WTC11 (cell line): Measurements from ENCODE around the gene PLD2.

ENCODE experiments used
- ATF6 ChIP-seq: sonication (generic); formaldehyde crosslinking; IDR thresholded peaks from 2 replicates; pipeline ENCODE4 v1.8.1; 2023; ENCODE audit warnings: mild to moderate bottlenecking, missing genetic modification reagents
- CREB1 ChIP-seq: sonication (generic); formaldehyde crosslinking; IDR thresholded peaks from 2 replicates; pipeline ENCODE4 v1.8.0; 2023; ENCODE audit warnings: mild to moderate bottlenecking, missing genetic modification reagents
- CTCF ChIP-seq: fragments of 200-600 bp; IDR thresholded peaks from 2 replicates; pipeline ENCODE4 v1.8.0; 2022; ENCODE audit warnings: antibody characterized with exemption
- ESRRA ChIP-seq: sonication (generic); formaldehyde crosslinking; IDR thresholded peaks from 2 replicates; pipeline ENCODE4 v1.8.1; 2022; ENCODE audit warnings: mild to moderate bottlenecking, missing genetic modification reagents, borderline replicate concordance
- MAX ChIP-seq: sonication (generic); formaldehyde crosslinking; IDR thresholded peaks from 2 replicates; pipeline ENCODE4 v1.8.0; 2022; ENCODE audit warnings: mild to moderate bottlenecking, missing genetic modification reagents
- NR2C2 ChIP-seq: sonication (generic); formaldehyde crosslinking; IDR thresholded peaks from 2 replicates; pipeline ENCODE4 v1.8.0; 2022; ENCODE audit warnings: mild to moderate bottlenecking, missing genetic modification reagents
- NR3C1 ChIP-seq: sonication (generic); formaldehyde crosslinking; conservative IDR thresholded peaks from 2 replicates; pipeline ENCODE4 v1.8.1; 2023; ENCODE audit warnings: low read depth, mild to moderate bottlenecking, missing genetic modification reagents
- SMAD4 ChIP-seq: sonication (generic); formaldehyde crosslinking; IDR thresholded peaks from 2 replicates; pipeline ENCODE4 v1.8.0; 2022; ENCODE audit warnings: mild to moderate bottlenecking, missing genetic modification reagents
- TCF7 ChIP-seq: sonication (generic); formaldehyde crosslinking; IDR thresholded peaks from 2 replicates; pipeline ENCODE4 v1.8.0; 2022; ENCODE audit warnings: mild to moderate bottlenecking, low read depth, missing genetic modification reagents, moderate library complexity
- TEAD4 ChIP-seq: sonication (generic); formaldehyde crosslinking; IDR thresholded peaks from 2 replicates; pipeline ENCODE4 v1.8.0; 2022; ENCODE audit warnings: mild to moderate bottlenecking, missing genetic modification reagents
- TF ChIP-seq, protein P1 (sequence below): fragments of 250-450 bp; sonication (Bioruptor Pico); conservative IDR thresholded peaks from 2 replicates; pipeline ENCODE4 v1.9.0; 2021; ENCODE audit warnings: mild to moderate bottlenecking
- TF ChIP-seq, protein P2 (sequence below): sonication (generic); formaldehyde crosslinking; IDR thresholded peaks from 2 replicates; pipeline ENCODE4 v1.8.1; 2023; ENCODE audit warnings: mild to moderate bottlenecking, missing genetic modification reagents
- TF ChIP-seq, protein P3 (sequence below): sonication (generic); formaldehyde crosslinking; IDR thresholded peaks from 2 replicates; pipeline ENCODE4 v1.8.0; 2022; ENCODE audit warnings: mild to moderate bottlenecking, missing genetic modification reagents

DNA sequence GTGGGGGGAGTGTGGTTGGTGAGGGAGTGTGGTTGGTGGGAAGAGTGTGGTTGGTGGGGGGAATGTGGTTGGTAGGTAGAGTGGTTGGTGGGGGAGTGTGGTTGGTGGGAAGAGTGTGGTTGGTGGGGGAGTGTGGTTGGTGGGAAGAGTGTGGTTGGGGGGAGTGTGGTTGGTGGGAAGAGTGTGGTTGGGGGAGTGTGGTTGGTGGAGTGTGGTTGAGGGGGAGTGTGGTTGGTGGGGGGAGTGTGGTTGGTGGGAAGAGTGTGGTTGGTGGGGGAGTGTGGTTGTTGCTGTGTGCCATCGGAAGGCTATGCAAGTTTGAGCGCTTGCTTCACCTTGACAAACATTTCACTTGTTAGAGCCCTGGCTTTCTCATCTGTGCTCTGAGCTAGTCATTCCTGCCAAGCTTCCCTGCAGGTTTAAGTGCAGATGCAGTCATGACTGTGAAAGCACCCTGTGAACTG, 46.3 kb downstream of the PLD2 start:
- TF ChIP-seq CTCF: no peak
- TF ChIP-seq CREB1: no peak
- TF ChIP-seq NR2C2 (CRISPR knock-in tag): no peak
- TF ChIP-seq TCF7: no peak
- no peak for TF ChIP-seq MAX (CRISPR knock-in tag)
- TF ChIP-seq TEAD4 (CRISPR knock-in tag): no peak
- TF ChIP-seq, protein P1, sequence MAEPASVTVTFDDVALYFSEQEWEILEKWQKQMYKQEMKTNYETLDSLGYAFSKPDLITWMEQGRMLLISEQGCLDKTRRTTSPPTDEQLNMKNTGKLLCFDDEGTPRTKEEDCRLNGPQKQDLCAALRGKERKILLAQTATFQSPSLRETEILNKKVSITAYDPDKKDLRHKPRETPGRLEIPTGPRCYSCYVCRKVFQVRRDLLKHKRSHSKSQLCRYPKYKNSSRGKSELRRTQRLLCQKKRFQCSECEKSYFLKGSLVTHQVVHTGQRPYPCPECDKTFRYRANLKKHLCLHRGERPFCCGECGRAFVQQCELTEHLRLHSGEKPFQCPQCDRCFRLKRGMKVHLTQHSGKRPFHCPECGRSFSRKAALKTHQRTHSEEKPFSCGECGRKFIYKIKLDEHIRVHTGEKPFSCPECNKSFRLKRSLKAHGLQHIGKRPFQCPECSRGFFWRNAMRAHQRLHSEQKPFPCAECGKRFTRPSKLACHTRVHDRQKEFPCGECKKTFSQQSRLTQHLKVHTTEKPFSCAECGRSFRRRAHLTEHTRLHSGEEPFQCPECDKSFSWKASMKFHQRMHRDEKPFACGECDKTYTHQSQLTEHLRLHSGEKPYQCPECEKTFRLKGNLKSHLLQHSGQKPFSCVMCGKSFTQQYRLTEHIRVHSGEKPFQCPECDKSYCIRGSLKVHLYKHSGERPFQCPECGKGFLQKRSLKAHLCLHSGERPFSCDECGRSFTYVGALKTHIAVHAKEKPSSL (CRISPR knock-in tag): no peak
- TF ChIP-seq ATF6 (CRISPR knock-in tag): no peak
- no peak for TF ChIP-seq NR3C1 (CRISPR knock-in tag)
- TF ChIP-seq, protein P2, sequence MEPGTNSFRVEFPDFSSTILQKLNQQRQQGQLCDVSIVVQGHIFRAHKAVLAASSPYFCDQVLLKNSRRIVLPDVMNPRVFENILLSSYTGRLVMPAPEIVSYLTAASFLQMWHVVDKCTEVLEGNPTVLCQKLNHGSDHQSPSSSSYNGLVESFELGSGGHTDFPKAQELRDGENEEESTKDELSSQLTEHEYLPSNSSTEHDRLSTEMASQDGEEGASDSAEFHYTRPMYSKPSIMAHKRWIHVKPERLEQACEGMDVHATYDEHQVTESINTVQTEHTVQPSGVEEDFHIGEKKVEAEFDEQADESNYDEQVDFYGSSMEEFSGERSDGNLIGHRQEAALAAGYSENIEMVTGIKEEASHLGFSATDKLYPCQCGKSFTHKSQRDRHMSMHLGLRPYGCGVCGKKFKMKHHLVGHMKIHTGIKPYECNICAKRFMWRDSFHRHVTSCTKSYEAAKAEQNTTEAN (CRISPR knock-in tag): no peak
- TF ChIP-seq, protein P3, sequence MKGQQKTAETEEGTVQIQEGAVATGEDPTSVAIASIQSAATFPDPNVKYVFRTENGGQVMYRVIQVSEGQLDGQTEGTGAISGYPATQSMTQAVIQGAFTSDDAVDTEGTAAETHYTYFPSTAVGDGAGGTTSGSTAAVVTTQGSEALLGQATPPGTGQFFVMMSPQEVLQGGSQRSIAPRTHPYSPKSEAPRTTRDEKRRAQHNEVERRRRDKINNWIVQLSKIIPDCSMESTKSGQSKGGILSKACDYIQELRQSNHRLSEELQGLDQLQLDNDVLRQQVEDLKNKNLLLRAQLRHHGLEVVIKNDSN (CRISPR knock-in tag): no peak
- TF ChIP-seq SMAD4 (CRISPR knock-in tag): no peak
- no peak for TF ChIP-seq ESRRA (CRISPR knock-in tag)
